Stimulated activated CD8-positive, alpha-beta memory T cell treated with anti-CD3 and anti-CD28 coated beads, Interleukin-12 subunit alpha, Interleukin-12 subunit beta, amount 100 ng/mL, for 4 hours (primary cell): ENCODE results near the gene IQCH.

Source experiments
- DNase-seq: peaks from one replicate; pipeline ENCODE4 v3.0.0-alpha.2; 2020; ENCODE audit warnings: low read depth

The IQCH gene

GRCh38 chr15:67300266-67301025 lies 45.9 kb downstream of the IQCH start:
- DNase-seq, result no peak

- no peak for DNase-seq
These were observed 49.1 kb downstream of the IQCH start for GRCh38 chr15:67303490-67304363.

DNA sequence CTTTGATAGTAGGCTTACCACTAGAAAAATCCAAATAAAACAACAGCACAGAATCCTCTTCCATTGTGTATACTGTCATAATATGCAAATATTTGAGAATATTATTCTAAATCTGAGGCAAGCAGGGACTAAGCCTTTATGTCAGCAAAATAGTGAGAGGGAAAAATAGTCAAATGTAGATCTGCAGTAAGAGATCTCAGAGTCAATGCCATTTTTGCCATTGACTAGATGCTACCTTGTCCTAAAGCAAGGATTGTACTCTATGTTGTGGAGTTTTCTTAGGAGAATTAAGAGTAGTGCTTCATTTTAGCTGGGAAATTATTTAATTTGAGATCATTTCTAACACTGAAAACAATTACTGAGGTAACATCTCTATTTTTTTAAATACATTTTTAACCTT lies 50.2 kb downstream of the IQCH start:
- DNase-seq, result no peak

DNA sequence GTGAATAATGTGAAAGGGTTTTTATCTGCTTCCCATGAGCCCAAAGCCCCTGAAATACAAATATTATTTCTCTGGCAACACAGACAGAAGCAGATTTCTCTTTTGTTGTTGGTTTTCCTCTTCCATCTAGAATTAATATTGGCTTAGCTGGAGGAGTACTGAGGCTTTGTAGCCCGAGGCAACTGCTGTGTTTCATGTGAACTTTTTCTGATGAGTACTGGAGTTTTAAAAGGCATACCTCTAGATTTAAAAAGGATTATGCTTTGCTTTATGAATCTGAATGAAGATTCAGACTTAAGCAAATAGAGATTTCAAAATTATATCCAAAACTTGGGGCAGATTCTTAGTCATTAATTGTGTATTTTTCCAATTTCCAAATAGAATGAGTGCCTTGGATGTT lies 50.9 kb downstream of the IQCH start:
- DNase-seq, result no peak

DNA sequence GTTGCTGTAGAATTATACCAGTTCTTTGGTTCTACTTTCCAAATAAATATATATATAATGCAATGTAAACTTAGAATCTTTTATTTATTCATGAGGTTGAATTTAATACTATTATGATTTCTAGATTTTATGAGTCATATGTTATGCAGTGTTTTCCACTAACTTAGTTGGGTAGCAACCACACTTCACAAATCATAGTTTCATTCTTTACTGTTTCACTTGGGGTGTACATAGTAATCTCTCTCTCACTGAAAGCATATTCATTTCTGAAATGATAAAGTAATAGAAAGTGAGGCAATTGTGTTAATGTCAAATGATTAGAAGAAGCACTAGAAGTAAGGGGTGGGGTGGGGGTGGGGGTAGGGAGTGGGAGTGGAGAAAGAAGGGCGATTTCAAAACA lies 52.6 kb downstream of the IQCH start:
- no peak for DNase-seq

DNA sequence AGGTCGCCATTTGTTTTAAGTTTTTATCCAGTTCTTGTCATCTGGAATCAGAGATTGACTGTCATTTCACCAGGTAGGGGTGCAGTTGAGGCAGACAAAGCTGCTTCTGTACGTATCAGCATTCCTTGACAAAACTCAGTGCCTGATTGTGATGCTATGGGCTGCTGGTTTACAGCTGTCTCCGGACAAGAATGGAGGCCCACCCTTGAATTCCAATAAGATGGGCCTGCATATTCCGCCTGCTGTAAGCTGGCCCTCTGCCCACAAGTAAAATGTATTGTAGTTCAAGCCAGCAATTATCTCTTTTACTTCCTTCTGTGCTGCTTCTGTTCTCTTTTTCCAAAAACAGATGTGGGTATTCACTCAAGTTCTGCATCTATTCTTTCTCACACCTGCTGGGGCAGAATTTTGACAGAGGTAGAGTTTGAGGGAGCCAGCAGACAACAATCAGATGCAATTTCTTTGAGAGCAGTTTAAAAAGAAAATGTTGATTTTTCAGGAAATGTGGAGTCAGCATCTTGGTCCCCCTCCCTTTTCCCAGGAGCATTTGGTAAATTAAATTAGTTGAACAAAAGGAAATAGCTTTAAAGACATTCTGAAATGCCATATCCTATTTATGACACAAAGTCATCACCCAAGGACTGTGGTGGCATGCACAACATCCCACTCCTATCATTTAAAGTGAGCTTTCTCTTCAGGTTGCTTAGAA lies 53.5 kb downstream of the IQCH start:
- no peak for DNase-seq

DNA sequence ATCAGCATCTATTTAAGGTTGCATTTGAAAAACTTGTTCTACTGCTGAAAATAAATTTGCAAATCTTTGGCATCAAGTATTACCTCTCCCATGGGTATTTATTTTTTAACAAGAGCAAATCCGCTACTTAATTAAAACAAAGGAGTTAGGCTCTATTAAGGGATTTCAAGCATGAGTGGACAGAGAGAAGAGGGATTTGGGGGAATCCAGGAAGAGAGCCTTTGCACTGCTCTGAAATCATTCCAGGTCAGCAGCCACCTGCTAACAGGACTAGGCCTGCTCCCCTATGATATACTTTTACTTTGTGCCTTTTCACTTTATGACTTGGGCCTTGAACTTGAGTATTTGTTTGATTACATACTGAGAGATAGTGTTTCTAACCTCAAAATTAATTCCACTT lies 57.1 kb downstream of the IQCH start:
- DNase-seq, result no peak

- DNase-seq, result no peak
These were observed 65.4 kb downstream of the IQCH start for GRCh38 chr15:67319961-67320360.

- no peak for DNase-seq
These were observed 66.8 kb downstream of the IQCH start for GRCh38 chr15:67321352-67321751.

GRCh38 chr15:67322481-67322880 lies 67.9 kb downstream of the IQCH start:
- DNase-seq, result no peak

DNA sequence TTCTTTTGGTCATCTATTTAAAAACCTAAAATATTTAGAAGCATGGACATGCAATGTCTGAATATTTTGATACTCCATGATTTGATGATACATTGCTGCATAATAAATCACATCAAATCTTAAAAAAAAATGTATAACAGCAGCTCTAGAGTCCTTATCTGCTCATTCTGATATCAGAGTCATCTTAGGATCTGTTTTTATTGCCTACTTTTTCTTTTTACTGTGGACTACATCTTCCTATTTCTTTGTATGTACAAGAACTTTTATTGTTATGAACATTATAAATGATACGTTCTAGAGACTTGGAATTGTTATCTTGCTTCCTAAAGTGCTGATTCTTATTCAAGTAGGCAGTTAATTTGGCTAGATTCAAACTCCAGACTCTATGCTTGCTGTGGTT lies 72.7 kb downstream of the IQCH start:
- DNase-seq, result no peak

DNA sequence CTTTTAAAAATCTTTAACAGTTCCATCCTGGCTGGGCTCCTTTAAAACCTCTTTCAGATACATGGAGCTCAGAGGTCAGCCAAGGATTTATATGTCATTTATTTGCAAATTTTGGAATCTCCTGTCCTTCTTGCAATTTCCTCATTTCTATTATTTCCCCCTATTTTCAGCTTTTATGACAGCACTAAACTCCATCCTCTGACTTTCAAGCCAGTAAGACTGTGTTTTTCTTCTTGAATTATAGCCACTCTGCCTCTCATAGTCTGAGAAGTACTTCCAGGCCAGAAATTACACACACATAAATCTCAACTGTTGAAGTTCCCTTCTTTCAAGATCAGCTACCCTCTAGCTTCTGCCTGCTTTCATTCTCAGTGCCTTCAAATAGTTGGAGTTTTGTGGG lies 73.2 kb downstream of the IQCH start:
- DNase-seq, result no peak

GRCh38 chr15:67329984-67330733 lies 75.6 kb downstream of the IQCH start:
- no peak for DNase-seq

DNA sequence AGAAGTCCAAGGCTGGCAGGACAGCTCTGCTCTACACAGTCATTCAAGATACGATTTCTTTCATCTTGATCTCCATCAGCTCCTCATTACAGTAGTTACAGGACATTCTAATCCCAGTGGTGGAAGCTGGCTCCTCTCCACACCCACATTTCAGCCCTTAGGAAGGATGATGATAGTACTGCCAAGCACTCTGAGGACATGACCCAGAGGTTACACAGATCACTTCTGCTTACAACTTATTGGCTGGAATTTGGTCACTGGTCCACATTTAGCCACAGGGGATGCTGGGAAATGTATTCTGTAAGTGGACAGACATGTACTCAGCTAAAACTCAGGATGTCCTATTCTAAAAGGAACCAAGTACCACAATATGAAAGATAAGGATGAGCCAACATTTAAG lies 77.1 kb downstream of the IQCH start:
- DNase-seq, result no peak

GRCh38 chr15:67335026-67335425 lies 80.4 kb downstream of the IQCH start:
- DNase-seq, result no peak

DNA sequence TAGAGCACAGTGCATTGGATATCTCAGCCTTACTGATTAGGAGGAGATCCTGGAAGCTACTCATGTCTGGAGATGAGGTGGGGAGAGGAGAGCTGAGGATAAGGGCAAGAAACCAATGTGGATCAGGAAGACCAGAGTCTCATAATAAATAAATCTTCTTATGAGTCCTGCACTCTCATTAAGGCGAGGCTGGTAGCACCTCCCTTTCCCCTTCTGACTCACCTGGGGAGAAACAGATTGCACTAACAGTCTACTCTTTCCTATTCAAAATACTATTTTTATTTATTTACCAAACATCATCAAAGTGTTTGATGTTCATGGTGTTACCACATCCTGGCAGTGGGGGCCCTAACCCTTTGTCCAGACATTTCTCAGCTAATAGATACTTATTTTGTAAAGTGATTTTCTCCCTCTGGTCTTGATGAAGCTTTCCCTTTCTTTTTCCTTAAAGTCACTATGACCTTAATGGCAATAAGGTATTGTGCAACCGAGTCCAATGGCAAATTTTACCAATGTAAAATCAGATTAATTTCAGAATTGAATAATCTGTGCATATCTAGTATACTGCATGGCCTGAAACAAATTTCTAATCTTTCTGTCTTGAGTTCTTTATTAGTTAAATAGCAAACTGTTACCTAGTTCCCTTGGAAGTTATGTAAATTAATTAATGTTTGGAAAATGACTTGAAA lies 81.1 kb downstream of the IQCH start:
- no peak for DNase-seq

- DNase-seq, result no peak
These were observed 86.0 kb downstream of the IQCH start for GRCh38 chr15:67340630-67341029.

- DNase-seq, result no peak
These were observed 87.0 kb downstream of the IQCH start for GRCh38 chr15:67341539-67341938.

- DNase-seq, result no peak
These were observed 88.6 kb downstream of the IQCH start for GRCh38 chr15:67343206-67343605.

DNA sequence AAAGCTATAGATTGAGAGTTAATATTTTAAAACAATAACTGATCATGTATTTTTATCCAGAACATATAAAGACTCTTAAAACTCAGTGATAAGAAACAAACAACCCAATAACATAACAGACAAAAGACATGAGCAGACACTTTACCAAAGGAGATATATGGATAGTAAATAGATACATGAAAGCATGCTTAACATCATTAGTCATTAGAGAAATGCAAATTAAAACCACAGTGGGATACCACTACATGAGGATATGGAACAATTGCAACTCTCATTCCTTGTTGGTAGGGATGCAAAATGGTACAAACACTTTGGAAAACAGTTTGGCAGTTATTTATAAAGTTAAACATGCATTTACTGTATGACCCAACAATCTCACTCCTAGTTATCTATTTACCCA lies 95.0 kb downstream of the IQCH start:
- DNase-seq, result no peak

- DNase-seq, result no peak
These were observed 95.5 kb downstream of the IQCH start for GRCh38 chr15:67350042-67350441.

DNA sequence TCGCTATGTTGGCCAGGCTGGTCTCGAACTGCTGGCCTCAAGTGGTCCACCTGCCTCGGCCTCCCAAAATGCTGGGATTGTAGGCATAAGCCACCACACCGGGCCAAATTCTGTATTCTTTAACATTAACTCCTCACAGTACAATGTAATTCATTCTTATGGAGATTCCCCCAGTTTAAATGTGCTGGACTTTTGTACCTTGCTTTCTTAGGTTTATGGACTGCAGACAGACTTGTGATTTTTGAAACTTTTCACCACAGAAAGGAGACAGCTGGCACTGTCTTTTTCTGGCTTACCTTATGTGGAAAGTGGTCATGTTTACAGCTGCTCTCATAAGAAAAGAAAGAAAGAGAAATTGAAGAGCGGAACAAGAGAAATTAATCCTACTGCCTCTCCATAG lies 103.8 kb downstream of the IQCH start:
- DNase-seq, result no peak
